GM12892 (cell line): ENCODE data around the gene SFN.

ENCODE experiments used
- POLR2A ChIP-seq: IDR thresholded peaks from 2 replicates; pipeline ENCODE4 v1.6.1; 2011; ENCODE audit warnings: low read depth, low read length, control low read depth
- TAF1 ChIP-seq: IDR thresholded peaks from 2 replicates; pipeline ENCODE4 v1.6.1; 2011; ENCODE audit warnings: low read depth, mild to moderate bottlenecking, control low read depth, low read length, borderline replicate concordance

- TF ChIP-seq TAF1 (no peak), POLR2A (no peak)
These were observed 40.1 kb upstream of the SFN start for GRCh38 chr1:26822737-26823395.
